Measurements from ENCODE around the gene MEGF11.
"Not testable (repeated sequence)": the region's sequence is repeated elsewhere in the genome, so short reads cannot be mapped to it uniquely, and the experiment has no call there.

Gene MEGF11

DNA sequence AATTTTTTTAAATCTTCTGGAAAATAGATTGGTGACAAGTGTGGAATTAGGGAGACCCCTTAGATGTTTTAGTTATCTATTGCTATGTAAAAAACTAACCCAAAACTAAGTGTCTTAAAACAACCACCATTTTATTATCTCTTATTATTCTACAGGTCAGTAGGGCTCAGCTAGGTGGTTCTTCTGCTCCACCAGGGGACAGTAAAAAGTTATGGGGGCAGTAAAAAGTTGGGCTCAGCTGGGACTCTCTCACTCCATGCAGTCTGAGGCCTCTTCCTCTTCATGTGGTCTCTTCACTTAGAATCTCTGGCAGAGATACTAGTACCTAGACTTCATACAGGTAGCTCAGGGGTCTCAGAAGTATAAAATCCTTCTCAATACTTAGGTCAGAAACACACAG is 21.8 kb upstream of the MEGF11 start:
- DNase-seq = no peak

DNA sequence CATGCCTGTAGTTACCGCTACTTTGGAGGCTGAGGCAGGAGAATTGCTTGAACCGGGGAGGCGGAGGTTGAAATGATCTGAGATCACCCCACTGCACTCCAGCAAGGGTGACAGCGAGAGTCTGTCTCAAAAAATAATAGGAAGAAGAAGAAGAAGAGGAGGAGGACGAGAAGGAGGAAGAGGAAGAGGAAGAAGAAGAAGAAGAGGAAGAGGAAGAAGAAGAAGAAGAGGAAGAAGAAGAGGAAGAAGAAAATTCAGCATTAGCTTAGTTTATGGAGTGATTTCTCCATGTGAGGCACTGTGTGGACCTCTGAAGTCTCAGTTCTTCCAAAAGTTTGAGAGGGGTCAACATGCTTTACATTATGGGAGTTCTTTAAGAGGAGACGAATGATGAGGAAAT is 17.4 kb upstream of the MEGF11 start:
- no peak for DNase-seq

DNA sequence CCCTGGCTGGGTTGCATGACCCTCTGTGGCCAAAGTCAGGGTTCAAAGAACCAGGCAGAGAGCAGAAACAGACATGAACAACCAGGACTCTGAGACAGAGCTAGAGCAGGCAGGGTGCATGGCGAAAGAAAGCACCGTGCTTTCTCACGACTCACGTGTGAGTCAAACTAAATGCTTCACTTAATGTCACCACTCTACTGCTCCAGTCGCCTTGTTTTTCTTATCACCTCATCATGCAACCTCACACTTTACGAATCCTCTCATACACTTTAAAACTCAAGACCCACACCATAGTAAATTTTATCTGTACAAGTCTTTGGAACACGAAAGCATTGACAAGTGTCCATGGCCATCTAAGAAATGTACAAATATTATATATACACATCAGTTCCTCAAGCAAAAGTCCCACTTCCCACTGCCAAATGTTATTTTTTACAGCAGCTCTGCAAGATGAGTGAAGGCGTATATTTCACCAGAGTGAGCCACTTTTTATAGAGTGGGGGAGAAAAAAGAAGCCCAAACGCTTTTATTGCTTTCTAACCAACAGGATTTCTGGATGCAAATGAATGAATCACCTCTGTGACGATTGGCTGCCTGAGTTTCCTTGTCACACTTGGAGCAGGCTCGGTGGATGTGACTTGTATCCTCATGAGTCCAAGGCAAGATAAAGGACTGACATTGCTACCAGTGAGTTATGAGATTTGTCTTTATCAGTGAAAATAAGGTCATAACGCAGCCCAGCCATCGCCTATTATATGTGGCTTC is 16.0 kb upstream of the MEGF11 start:
- no peak for DNase-seq

DNA sequence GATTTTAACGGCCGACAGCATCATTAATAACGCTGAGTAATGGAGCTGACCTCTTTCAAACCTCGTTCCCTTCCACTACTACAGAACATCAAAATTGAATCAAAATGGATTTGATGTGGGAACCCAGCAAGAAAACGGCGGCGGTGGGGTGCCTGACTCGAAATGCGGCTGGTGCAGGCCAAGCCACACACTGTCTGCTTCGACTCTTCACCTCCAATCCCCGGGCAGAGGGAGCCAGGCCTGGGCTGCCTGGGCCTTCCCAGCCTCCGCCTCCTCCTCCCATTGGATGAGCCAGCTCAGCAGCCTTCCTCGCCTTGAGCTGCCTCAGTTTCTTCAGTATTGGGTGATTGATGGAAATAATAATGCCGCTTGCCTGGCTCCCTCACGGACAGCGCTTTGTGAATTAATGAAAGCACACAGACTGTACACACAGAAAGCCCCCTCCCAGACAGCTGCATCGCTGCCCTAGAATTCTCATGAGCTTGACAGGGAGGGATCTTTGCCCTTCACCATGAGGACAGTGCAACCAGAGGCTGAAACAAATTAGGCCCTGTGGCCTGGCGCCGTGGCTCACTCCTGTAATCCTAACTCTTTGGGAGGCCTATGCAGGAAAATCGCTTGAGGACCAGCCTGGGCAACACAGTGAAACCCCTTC is 11.4 kb upstream of the MEGF11 start:
- no peak for DNase-seq

DNA sequence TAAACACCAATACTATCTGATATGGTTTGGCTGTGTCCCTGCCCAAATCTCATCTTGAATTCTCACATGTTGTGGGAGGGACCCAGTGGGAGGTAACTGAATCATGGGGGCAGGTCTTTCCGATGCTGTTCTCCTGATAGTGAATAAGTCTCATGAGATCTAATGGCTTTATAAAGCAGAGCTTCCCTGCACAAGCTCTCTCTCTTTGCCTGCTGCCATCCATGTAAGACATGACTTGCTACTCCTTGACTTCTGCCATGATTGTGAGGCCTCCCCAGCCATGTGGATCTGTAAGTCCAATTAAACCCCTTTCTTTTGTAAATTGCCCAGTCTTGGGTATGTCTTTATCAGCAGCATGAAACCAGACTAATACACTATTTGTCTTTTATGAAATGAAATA is 9.3 kb upstream of the MEGF11 start:
- DNase-seq = not testable (repeated sequence)

DNA sequence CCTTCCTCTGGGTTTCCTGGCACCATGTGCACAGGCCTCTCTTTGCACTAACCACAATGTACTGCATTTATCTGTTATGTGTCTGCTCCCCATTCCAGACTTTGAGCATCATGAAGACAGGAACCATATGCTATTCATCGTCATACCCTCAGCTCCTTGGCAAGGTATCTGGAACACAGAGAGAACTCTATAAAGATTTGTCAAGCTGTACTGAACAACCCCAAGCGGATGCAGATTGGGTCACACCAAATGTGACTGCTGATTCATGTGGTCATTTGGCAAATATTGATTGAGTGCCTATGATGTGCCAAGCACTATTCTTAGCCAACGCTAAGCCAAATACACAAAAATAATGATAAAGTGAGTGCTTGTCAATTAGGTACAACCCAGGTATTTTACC is 7.5 kb upstream of the MEGF11 start:
- no peak for DNase-seq

DNA sequence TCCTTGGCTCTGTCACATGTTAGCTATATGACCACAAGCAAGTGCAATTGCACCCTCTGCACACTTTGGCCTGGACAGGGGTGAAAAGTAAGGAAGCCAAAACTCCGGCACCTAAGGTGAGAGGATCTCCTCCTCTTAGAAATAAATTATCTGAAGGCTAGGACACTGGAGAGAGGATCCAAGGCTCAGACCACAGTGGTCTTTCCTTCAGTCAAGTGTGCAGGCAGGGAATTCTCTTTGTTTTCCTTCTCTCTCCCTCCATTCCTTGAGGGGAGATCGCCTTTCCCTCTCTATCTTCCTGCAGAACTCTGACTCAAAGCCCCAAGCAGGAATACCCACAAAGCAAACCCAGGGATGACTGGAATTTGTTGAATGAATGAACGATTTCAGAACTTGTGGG is 3.1 kb upstream of the MEGF11 start:
- DNase-seq = no peak

DNA sequence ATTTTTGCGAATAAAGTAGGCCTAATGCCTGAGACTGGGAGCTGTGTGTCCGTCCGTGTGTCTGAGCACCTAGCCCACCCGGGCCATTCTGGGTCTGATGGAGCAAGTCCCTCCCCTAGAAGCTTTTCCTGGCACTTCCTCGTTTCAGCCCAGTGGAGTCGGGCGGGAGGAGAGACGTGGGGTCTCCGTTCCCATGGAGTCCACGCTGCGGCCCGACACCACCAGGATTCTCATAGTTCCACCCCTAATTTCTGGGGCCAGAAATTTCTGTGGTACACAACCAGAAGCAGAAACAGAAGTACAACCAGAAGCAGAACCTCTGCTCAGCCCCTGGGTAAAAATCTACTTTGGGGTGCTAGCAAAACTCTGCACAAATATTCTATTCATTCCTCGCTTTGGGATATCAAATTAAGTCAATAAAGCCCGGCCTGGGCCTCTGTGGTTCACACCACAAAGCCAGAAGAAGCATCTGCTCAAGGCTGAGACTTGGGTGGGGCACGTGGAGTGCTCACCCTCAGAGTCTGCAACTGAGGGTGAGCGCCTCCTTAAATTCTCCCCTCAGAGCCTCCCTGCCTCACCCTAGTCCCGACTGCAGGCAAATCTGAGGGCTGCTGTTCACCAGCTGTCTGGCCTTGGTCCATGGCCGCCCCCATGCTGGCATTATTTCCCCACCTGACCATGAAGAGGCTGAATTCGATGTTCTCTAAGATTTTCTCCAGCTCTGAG is 1.6 kb upstream of the MEGF11 start:
- no peak for DNase-seq

DNA sequence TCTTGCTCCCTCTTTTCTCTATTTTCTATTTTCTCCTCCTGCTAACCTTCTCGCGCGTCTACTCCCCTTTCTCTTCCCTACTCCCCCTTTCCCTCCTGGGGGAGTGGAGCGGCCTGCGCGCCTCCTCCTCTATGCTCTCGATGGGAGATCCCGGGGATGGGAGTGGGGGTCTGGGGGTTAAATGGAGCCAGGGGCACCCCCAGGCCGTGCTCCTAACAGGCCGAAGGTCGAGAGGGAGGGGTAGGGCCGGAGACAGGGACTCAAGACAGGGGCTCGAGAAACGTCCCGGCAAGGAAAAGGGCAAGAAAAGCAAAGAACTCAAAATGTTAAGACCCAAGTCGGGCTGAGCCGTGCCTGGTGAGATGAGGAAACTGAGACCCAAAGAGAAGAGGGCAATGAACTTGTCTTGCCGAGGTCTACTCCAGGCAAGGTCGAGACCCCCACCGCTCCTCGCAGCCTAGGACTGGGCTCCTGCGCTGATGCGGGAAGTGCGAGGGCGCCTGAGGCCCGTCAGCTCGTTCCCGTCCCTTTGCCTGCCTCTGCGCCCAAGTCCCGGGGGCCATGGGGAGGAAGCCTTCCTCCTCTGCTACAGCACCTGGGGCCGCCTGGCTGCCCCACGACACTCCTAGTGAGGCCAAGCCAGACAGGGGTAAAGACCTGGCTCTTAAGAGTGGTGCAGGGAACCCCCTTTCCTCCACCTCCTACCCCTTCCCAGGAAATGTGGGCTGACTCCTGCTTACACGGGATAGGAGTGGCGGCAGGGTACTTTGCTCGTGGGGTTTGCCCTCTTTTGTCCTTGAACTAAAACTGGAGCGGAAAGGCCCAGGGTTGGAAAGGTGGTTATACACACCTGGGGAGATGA is 770 bp upstream of the MEGF11 start:
- DNase-seq = no peak

DNA sequence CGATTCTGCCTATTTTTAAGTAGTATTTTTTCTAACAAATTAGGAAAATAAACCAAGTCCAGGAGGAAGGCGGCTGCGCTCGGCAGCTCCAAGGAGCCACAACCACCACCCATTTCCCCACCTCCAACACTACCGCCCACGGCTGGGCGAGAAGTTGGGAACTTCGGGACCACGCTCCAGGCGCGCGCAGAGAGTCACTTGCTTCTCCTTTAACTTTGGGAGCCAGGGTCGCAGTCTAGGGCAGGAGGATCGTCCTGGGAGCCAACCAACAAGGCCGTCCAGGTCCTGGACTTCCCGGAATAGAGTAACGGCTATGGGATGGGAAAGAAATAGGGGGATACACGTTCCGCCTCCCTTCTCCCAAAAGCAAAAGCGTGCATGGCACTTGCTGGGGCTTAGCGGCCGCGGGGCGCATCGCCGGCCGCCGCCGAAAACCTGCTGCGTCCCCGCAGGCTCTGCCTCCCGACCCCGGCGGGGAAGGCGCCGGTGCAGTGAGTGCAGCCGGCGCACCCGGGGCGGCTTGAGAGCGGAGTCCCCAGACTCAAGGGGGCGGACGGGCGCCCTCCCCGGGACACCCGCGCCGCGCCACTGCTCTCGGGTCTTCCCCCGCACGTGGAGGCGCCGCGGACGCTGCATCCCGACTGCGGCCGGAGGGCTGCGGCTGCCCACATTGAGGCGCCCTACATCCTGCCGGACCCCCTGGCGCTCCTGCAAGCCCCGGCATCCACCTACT is 699 bp downstream of the MEGF11 start:
- no peak for DNase-seq

DNA sequence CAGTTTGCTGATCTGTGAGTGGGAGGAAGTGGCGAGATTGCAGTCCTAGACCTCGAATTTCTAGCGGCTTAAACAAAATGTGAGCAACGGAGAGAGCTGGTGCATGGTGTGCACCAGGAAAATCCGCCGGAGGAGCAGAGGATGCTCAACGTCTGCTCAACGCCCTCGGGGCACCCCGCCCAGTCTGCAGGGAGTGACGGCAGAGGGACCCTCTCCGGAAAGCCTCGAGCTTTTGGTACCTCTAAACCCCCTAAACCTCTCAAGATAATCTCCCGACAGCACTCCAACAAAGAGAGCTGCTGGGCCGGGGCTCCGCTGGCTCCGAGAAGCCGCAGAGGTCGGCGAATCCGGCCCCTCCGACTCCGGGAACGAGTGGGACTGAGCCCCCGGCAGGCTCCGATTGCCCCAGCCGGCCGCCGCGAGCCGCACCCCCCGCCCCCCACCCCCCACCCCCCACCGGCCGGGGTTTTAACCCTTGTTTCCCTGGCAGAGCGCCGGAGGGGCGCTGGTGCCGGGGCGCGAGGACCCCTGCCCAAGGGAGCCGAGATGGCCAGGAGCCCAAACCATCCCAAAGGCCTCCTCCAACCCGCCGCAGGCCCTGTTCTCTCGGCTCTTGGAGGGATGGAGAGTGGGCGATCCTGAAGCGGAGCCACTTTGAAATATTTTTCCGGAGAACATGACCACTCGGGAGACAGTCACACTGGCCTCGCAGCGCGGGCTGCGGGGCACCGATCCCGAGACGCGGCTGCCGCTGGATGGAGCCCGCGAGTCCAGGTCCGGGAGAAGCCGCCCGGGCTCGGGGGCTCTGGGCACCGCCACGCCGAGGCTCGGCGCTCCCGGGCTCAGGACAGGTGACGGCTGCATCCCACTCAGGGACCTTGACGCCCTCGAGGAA is 1.5 kb downstream of the MEGF11 start:
- DNase-seq = no peak

DNA sequence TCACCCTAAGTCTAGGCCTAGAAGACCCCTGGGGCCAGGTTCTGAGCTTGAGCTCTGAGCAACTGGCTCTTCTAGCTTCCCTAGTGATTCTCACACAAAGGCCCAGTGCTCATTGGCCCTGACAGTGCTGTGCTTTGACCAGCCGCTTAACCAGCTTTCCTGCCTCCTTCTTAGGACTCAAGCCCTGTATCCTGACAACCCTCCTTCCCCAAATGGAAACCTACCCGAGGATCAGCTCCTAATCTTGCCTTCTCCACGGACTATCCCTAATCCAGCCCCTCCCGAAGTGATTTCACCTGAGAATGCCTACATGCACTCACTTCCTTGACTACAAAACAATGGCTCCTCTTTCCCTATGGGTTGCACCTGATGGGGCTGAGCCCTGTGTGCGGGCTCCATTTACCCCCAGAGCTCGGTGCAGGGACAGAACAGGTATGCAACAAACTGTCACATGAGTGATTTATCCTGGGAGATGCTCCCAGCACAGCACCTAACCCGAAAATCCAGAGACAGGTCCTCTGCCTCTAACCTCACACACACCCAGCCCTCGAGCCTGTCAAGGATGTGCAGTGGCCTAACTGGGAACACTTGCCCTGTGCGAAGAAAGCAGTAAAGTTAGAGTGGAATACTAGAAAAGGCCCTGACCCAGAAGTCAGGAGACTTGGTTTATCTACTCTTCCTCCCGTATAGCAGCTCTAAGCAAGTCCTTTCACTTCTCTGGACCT is 2.3 kb downstream of the MEGF11 start:
- no peak for DNase-seq

DNA sequence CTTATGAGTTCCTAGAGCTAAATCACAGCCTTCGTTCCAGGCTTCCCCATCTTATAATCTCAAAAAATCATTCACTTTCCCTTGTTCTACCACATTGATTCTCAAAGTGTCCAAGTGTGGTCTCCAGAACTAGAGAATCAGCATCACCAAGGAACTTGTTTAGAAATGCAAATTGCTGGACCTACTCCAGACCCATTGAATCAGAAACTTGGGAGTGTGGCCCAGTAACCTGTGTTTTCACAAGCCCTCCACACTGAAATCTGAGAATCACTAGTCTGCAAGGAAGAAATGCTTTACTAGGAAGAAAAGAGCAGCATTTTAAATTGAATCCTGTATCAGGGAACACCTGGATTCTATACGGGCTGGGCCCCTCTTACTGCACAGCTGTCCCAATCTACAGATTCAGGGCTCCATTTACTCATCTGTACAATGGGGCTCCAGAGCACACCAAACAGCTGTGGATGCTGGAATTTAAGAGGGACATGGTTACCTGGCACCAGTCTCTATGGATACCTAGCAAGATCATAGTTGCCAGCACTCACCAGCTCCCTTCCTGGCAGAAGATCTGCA is 3.9 kb downstream of the MEGF11 start:
- no peak for DNase-seq

DNA sequence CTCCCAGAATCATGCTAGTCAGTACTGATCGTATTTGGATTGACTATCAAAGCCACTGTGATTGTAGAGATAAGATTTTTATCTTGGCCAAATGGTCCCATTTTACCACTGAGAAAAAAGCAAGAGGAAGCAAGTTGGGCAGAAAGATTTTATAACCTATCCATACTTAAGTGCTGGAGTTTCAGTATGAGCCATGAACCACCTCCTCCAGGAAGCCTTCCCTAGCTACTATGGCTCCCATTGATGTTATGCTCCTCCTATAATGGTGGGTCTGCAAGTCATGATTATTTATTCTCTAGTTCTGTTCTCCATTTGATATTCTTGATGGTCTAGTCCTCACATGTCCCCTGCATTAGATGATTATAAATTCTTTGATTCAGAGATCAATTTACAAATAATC is 6.6 kb downstream of the MEGF11 start:
- DNase-seq = no peak

DNA sequence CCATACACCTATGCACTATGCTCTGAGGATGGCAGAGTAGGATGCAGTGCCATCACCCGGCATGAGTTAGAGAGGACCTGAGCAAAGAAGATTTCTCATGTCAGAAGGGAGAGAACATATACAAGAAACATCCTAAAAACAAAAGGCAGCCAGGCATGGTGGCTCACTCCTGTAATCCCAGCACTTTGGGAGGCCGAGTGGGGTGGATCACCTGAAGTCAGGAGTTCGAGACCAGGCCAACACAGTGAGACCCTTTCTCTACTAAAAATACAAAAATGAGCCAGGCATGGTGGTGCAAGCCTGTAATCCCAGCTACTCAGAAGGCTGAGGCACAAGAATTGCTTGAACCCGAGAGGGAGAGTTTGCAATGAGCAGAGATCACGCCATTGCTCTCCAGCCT is 7.7 kb downstream of the MEGF11 start:
- not testable (repeated sequence) for DNase-seq

DNA sequence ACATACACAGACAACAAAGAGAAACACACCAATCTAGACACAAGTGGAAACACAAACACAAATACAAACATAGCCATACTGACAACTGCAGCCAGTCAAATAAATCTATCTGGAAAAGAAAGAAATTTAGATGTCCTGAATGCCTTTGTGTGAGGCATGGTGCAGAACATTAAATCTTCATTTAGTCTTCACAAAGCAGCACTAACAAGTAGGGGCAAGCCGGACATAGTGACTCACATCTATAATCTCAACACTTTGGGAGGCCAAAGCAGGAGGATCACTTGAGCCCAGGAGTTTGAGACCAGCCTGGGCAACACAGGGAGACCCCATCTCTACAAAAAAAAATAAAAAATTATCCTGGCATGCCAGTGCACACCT is 11.7 kb downstream of the MEGF11 start:
- no peak for DNase-seq

DNA sequence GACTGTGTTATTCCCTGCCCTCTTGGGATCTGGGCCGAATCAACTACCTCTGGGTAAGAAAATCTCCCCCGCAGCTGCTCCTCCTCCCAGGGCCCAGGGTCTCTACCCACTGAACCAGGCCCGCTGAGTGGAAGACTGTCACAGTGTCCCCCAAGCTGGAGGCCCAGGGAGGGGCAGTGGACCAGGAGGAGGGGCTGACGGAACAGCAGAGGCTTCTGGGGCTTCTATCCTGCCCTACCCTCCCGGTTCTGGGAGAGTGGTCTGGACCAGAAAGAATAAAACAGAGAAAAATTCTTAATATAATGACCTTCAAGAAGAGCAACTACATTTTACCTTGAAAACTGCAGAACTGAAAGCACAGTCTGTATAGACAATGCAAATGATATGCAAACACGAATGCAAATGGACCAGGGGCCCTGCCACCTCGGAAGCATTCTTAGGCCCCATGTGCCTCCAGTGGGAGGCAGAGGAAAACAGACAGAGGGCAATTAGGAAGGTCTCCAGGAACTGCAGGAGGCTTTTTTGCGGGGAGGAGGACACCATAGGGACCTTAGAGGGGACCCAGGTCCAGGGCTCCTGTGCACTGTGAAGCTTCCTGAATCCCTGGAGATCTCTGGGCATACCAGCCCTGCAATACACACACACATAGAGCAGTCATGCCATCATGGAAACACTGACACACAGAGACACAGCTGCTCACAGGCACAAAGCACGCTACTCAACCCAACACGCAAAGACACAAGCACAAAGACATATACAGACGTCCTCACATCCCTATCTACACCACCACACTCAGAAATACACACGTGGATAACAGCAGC is 12.3 kb downstream of the MEGF11 start:
- DNase-seq = no peak

DNA sequence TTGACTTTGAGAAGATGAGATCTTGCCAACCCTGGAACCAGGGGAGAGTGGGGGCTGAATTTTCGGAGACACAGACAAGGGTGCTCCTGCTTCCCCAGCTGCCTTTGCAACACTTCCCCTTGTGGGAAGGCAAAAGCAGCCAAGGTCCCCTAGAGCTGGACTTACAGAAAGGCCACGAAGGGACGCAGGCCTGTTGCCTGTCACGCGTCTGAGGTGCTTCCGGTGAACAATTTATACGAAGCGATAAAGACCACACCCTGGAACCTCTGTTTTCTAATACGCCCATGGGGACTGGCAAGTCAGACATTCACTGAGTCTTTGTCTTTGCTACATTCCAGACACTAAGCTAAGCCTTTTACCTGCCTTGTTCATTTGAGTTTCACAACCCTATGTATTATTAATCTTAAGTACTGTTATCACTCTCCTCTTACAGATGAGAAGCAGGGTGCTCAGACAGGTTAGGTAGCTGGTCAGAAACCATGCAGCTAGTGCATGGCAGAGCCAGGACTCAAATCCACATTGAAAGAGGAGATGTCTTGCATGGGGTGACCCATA is 13.2 kb downstream of the MEGF11 start:
- no peak for DNase-seq

DNA sequence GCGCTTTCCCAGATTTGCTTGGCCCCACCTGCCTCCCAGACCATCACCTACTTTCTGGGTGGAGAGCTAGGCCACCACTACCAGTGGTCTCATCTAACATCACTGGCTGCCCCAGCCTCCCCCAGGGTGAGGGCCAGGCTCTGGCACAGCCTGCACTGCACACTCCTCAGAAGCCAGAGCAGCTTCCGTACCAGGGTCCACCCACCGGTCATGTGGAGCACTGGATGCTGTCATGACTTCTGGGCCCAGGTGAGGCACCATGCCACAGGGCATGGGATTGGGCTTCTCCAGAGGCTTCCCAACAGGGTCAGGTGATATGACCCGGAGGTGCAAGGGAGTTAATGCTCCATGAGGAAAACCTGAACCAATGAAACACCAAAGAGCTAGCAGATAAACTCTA is 14.0 kb downstream of the MEGF11 start:
- no peak for DNase-seq
